ENCODE measurements around the gene UBE2F.
"Not testable (repeated sequence)": the region's sequence is repeated elsewhere in the genome, so short reads cannot be mapped to it uniquely, and the experiment has no call there.

DNA sequence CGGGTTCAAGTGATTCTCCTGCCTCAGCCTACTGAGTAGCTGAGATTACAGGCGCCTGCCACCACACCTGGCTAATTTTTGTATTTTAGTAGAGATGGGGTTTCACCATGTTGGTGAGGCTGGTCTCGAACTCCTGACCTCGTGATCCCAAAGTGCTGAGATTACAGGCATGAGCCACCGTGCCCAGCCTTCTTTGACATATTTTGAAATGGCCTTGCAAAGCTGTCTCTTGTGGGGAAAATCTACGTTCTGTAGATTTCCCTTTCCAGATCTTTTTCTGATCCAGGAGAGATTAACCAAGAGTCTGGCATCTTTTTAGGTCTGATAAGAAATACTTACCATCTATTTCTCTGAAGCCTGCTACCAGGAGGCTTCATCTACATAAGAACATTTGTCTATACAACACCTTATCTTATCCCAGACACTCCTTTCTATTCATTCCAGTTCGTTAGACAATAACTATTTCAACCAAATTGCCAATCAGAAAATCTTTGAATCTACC, 3.3 kb upstream of the UBE2F start:
- not testable (repeated sequence) for TF ChIP-seq CTCF (conservative IDR thresholded peaks at IDR 0.05); EZH2 (IDR thresholded peaks at IDR 0.05; ENCODE audit: low read depth)
